Thyroid gland (tissue), 4 donors: ENCODE measurements around the gene KIF2A.

Experiments
- CTCF ChIP-seq, 6 experiments: fragments of 200-600 bp in 3 of 6; fragments of 450-650 bp in 3 of 6; sonication (generic) in 3 of 6; IDR thresholded peaks; one replicate each; pipeline ENCODE4 v1.5.1; 2016 to 2019; ENCODE audit warnings: antibody characterized with exemption in 6 of 6, mild to moderate bottlenecking in 2 of 6, inconsistent platforms in 1 of 6, moderate library complexity in 1 of 6
- POLR2A ChIP-seq, 2 donors: fragments of 450-650 bp; IDR thresholded peaks; one replicate each; pipeline ENCODE4 v1.6.1; 2017; ENCODE audit warnings: antibody characterized with exemption in 2 of 2, mild to moderate bottlenecking in 2 of 2, moderate library complexity in 1 of 2

DNA sequence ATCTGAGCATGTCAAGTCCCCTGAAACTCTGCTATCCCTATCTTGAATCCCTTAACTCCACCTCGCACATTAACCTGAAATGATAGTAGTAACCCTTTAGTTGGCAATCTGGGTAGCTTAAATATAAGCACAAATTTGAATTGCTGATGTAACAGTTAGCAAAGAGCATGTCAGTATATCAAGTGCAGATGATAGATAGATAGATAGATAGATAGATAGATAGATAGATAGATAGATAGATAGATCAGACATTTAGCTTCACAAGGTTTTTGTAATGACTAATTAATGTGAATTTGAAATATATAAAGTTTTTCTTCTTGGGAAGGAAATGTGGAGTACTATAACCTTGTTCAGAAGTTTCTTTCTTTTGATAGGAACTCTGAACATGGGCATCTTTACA is 30.4 kb upstream of the KIF2A start:
- TF ChIP-seq CTCF (IDR thresholded peaks at IDR 0.05) (no peak), POLR2A (IDR thresholded peaks at IDR 0.05) (no peak)
